GM18868 (cell line): ENCODE measurements around the gene TOMM40L.
"Not testable (repeated sequence)": the region's sequence is repeated elsewhere in the genome, so short reads cannot be mapped to it uniquely, and the experiment has no call there.

Experiments used
- ATAC-seq: cut with Tn5 transposase; IDR thresholded peaks from one replicate; pipeline ENCODE4 v1.9.1; 2021; ENCODE audit warnings: mild to moderate bottlenecking, moderate library complexity; ENCODE audit not compliant: unreplicated experiment

The TOMM40L gene

GRCh38 chr1:161219078-161219892 lies 6.6 kb upstream of the TOMM40L start:
- no peak for ATAC-seq

GRCh38 chr1:161220002-161220401 lies 5.9 kb upstream of the TOMM40L start:
- no peak for ATAC-seq

GRCh38 chr1:161222175-161223019 lies 3.5 kb upstream of the TOMM40L start:
- no peak for ATAC-seq

DNA sequence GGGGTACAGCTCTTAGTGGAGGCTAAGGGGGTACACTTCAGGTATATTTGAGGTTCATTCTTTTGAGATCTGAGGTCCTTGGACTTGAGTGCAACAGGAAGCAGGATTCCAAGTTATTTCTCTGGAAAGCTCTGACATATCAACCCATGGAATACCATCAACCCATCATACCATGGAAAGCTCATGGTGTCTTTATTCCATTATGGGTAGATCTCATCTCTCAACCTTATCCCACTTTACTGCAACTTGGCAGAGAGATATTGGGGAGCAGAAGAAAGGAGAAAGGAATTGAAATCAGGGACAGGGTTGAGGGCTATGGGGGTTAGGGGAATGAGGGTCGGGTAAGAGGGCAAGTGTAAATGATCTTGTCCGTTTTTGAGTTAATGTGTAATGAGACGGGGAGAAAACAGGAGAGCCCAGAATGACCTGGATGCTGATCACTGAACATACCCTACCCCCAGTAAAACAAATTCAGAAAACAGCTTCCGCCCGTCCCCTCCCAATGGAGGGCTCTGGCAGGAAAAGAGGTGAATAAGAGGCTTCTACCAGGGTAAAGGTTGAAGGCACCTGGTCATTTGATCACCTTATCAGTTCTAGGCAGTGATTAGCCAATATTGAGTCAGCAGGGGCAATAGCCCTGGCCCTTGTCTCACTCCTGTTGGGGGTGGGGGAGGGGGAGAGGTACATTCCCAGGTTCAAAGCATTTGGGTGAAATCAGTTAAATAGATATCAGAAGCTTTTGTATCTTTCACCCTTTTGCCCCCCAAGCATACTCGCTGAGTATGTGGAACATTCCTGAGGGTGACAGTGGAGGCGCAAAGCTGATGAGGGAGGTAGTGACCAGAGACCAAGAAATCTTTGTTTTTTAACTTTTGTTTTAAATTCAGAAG lies 1.8 kb upstream of the TOMM40L start:
- no peak for ATAC-seq

- not testable (repeated sequence) for ATAC-seq
Measured at GRCh38 chr1:161224695-161225087, 1.2 kb upstream of the TOMM40L start.

- ATAC-seq: no peak
Measured at GRCh38 chr1:161225178-161225533, 704 bp upstream of the TOMM40L start.

- no peak for ATAC-seq
Measured at GRCh38 chr1:161226320-161226711, 456 bp downstream of the TOMM40L start.

DNA sequence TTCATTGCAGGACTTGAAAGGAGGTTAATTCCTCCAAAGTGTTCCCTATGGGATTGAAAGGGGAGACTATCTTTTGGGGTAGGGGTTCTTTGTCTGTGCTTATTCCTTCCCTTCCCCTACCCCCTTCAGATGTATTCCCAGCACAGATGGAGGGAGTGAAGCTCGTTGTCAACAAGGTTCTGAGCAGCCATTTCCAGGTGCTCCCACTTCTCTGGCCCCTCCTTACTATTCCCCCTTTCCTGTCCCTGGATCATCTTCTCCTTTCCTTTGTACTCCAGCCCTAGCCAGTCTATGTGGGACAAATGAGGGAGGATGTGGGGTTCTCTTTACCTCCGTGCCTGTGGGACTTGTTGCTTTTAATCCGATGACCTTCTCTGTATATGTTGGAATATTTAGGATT lies 899 bp downstream of the TOMM40L start:
- no peak for ATAC-seq

DNA sequence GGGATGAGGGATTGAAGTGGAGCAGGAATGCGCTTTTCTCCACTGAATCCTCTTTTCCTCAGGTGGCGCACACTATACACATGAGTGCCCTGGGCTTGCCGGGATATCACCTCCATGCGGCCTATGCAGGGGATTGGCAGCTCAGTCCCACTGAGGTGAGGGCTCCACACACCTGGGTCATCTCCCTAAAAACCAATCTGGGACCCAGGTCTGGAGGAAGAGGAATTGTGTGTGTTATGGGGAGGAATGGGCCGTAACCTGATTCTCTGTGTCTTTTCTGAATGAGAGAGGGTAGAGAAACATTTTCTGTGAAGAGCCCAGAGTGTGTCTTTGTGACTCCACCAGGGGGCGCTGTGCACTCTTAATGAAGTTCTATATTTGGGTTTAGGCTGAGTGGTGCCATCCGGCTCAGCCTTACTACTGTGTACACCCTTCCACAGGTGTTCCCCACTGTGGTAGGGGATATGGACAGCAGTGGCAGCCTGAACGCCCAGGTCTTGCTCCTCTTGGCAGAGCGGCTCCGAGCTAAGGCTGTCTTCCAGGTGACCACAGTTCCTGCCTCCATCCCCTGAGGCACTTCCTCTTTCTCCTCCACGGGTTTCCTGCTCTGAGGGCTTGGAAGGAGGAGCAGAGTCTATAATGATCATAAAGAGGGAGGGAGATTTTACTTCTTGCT lies 1.5 kb downstream of the TOMM40L start:
- peak; percentile 39 for ATAC-seq

DNA sequence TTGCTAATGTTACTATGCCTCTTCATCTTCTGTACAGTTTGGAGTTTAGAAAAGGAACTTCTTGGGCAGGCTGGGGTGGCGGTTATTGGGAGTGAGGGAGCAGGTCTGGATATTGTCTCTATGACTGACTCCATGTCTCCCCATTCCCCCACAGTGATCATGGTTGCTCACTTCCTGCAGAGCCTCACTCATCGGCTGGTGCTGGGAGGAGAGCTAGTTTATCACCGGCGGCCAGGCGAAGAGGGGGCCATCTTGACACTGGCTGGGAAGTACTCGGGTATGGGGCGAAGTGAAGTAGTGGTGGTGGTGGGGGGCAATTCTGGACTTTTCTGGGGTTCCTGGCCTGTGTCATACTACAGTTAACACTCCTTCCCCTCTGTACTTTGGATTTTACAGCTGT lies 2.2 kb downstream of the TOMM40L start:
- no peak for ATAC-seq

GRCh38 chr1:161229896-161230295 lies 4.0 kb downstream of the TOMM40L start:
- ATAC-seq: no peak

- ATAC-seq: no peak
Measured at GRCh38 chr1:161230762-161231161, 4.9 kb downstream of the TOMM40L start.

- ATAC-seq: no peak
Measured at GRCh38 chr1:161233102-161233501, 7.2 kb downstream of the TOMM40L start.

- ATAC-seq: no peak
Measured at GRCh38 chr1:161235957-161236775, 10.3 kb downstream of the TOMM40L start.

DNA sequence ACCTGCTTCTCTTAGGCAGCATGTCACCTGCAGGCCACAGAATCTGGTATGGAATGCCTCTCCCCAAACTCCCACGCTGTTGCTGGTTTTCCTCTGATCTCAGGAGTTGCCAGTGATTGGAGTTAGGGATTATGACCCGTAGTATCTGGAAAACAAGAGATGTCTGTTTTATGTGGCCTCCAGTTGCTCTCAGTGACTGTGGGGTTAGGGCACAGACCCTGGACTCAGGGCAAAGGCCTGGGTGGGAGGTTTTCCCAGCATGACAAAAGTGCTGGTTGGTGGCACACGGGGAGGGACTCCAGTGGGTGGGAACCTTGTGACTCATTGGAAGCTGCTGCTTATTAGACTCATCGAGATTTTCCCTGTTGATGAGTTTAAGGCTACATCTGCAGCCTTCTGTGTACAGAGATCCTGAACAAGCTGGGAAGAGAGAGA lies 12.2 kb downstream of the TOMM40L start, which contains the start of gene NR1I3:
NR1I3 (minus strand) TSS at position 165 of the 435 bp plus-strand sequence. CDS start 1,638 bp downstream, outside the sequence.
- no peak for ATAC-seq

DNA sequence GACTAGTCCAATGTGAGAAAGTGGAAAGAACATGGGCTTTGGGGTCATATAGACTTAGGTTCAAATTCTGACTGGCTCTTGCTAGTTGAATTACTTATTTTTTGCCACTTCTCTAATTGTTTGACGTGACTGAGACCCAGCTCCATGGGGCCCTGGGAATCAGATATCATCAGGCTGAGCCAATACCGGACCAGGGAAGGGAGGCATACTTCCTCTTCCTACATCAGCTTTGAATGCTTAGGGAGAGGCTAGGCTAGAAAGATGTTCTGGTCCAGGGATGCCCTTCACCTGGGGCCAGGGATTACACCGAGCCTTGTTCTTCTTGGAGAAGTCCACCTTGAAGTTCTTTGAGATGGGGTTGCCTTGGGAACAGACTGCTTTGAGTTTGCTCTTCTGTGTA lies 15.8 kb downstream of the TOMM40L start:
- ATAC-seq: no peak

GRCh38 chr1:161242313-161242712 lies 16.5 kb downstream of the TOMM40L start:
- no peak for ATAC-seq

DNA sequence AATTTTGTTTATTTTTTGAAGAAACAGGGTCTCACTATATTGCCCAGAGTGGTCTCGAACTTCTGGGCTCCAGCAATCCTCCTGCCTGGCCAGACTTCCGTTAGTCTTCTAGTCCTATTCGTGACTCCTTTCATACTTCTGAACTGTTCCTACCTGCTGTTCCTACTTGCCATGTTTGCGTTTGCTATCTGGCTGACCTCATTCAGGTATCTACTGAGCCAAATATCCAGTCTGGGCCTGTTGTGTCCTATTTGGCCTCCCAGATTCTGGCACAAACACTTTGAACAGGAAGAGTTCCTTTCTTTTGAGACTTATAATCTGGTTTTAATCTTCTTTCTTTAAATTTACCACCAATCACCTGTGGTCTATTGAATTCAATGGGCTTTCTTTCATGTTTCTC lies 19.0 kb downstream of the TOMM40L start:
- ATAC-seq: no peak

- not testable (repeated sequence) for ATAC-seq
Measured at GRCh38 chr1:161250100-161250499, 24.2 kb downstream of the TOMM40L start.

DNA sequence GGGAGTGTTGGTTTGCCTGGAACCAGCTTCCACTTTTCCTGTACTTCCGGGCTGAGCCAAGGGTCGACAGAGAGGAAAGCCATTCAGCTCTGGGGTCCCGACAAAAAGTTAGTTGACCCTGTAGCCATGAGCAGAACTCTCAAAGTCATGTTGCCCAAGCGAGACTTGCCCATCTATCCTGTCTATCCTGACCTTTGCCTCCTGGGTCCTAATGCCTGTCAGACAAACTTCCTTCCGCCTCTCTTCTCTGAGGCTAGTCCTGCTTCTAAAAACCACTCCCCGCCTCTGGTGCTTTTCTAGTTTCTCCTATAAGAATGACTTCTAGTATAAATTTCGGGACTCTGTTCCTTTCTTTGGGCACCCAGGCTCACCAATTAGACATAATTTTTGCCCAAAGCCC lies 25.0 kb downstream of the TOMM40L start:
- ATAC-seq: no peak
